Osteocyte (in vitro differentiated cells): Measurements from ENCODE around the gene ALK. TPM values are rescaled to one million over a fixed set of nuclear protein-coding genes. Genes with fewer than 3 reads are reported as not detected.

ENCODE experiments used
- DNase-seq: peaks from one replicate; pipeline ENCODE4 v3.0.0; 2021; ENCODE audit warnings: mixed read lengths; ENCODE audit not compliant: unreplicated experiment; ENCODE audit errors: extremely low spot score
- H3K27ac Mint-ChIP-seq: one replicate; pipeline ENCODE4 v1.8.0; 2021; ENCODE audit warnings: mild to moderate bottlenecking, mixed read lengths; ENCODE audit not compliant: unreplicated experiment
- H3K27me3 Mint-ChIP-seq: one replicate; pipeline ENCODE4 v1.8.0; 2021; ENCODE audit warnings: mixed read lengths; ENCODE audit not compliant: unreplicated experiment
- H3K36me3 Mint-ChIP-seq: one replicate; pipeline ENCODE4 v1.8.0; 2021; ENCODE audit warnings: mixed read lengths; ENCODE audit not compliant: unreplicated experiment
- H3K4me1 Mint-ChIP-seq: one replicate; pipeline ENCODE4 v1.8.0; 2021; ENCODE audit warnings: mixed read lengths; ENCODE audit not compliant: unreplicated experiment
- H3K4me3 Mint-ChIP-seq: one replicate; pipeline ENCODE4 v1.8.0; 2021; ENCODE audit warnings: mild to moderate bottlenecking, moderate library complexity, mixed read lengths; ENCODE audit not compliant: unreplicated experiment
- H3K9me3 Mint-ChIP-seq: one replicate; pipeline ENCODE4 v1.8.0; 2021; ENCODE audit warnings: mixed read lengths; ENCODE audit not compliant: unreplicated experiment
- CTCF ChIP-seq: fragments of 200-600 bp; sonication (generic); IDR thresholded peaks from 2 replicates; pipeline ENCODE4 v1.5.0; 2021; ENCODE audit warnings: antibody characterized with exemption, mild to moderate bottlenecking, moderate library complexity
- total RNA-seq: library from RNA; stranded (reverse); gene quantifications from 2 replicates; pipeline ENCODE4 v1.2.1, GENCODE V29; 2021

ALK gene
- total RNA-seq, 1 donor from 2014 or later: not detected

GRCh38 chr2:29821591-29821990 lies 99.8 kb downstream of the ALK start:
- no peaks in the 10 kb centered on the region for H3K36me3 Mint-ChIP-seq
- no peak for TF ChIP-seq CTCF
- H3K4me1 Mint-ChIP-seq: no peaks in the 10 kb centered on the region
- no peak overlapping the region for H3K4me3 Mint-ChIP-seq
- H3K27me3 Mint-ChIP-seq: no peaks in the 10 kb centered on the region
- no peak for DNase-seq
- H3K27ac Mint-ChIP-seq: no peak overlapping the region
- peaks cover 4% of the 10 kb centered on the region for H3K9me3 Mint-ChIP-seq

GRCh38 chr2:29819570-29819969 lies 101.8 kb downstream of the ALK start:
- Mint-ChIP-seq H3K36me3 (no peaks in the 10 kb centered on the region), H3K4me1 (no peaks in the 10 kb centered on the region), H3K27me3 (no peaks in the 10 kb centered on the region), H3K9me3 (peaks cover 4% of the 10 kb centered on the region), H3K27ac (no peak overlapping the region), H3K4me3 (no peak overlapping the region)
- DNase-seq: no peak
- TF ChIP-seq CTCF: no peak

GRCh38 chr2:29817801-29818680 lies 103.3 kb downstream of the ALK start:
- no peak for TF ChIP-seq CTCF
- DNase-seq: no peak
- Mint-ChIP-seq H3K27me3 (no peaks in the 10 kb centered on the region), H3K27ac (no peak overlapping the region), H3K36me3 (no peaks in the 10 kb centered on the region), H3K4me3 (no peak overlapping the region), H3K9me3 (peaks cover 4% of the 10 kb centered on the region), H3K4me1 (no peaks in the 10 kb centered on the region)

GRCh38 chr2:29817299-29817698 lies 104.1 kb downstream of the ALK start:
- Mint-ChIP-seq H3K36me3 (no peaks in the 10 kb centered on the region), H3K4me3 (no peak overlapping the region), H3K27ac (no peak overlapping the region), H3K9me3 (no peaks in the 10 kb centered on the region), H3K27me3 (no peaks in the 10 kb centered on the region), H3K4me1 (no peaks in the 10 kb centered on the region)
- no peak for DNase-seq
- TF ChIP-seq CTCF: no peak

- Mint-ChIP-seq H3K27ac (no peak overlapping the region), H3K4me1 (no peaks in the 10 kb centered on the region), H3K9me3 (no peaks in the 10 kb centered on the region), H3K36me3 (no peaks in the 10 kb centered on the region), H3K4me3 (no peak overlapping the region), H3K27me3 (no peaks in the 10 kb centered on the region)
- no peak for DNase-seq
- TF ChIP-seq CTCF: no peak
Observed at GRCh38 chr2:29816651-29817050, 104.7 kb downstream of the ALK start.
